Ramos (cell line): ENCODE measurements around the gene HMOX2.

Experiments used
- in situ Hi-C: fragments of 300-500 bp; cut with MboI; formaldehyde crosslinking; loops from one replicate; pipeline ENCODE4 v1.14.3; 2022; ENCODE audit warnings: low sequenced_read_pairs; ENCODE audit not compliant: unreplicated experiment

Gene HMOX2

GRCh38 chr16:4496305-4496704 is 20.1 kb downstream of the HMOX2 start:
- in situ Hi-C loops: no loop called here

- in situ Hi-C loops: no loop called here
Observed at GRCh38 chr16:4498546-4499195, 22.5 kb downstream of the HMOX2 start.

- in situ Hi-C loops: no loop called here
Observed at GRCh38 chr16:4499196-4499555, 23.0 kb downstream of the HMOX2 start.

GRCh38 chr16:4500272-4500671 is 24.1 kb downstream of the HMOX2 start:
- in situ Hi-C loops: no loop called here

GRCh38 chr16:4501071-4501478 is 24.9 kb downstream of the HMOX2 start:
- in situ Hi-C loops: no loop called here

- in situ Hi-C loops: no loop called here
Observed at GRCh38 chr16:4505356-4506147, 29.4 kb downstream of the HMOX2 start.

GRCh38 chr16:4506450-4506849 is 30.3 kb downstream of the HMOX2 start:
- in situ Hi-C loops: no loop called here

- in situ Hi-C loops: no loop called here
Observed at GRCh38 chr16:4507588-4508345, 31.6 kb downstream of the HMOX2 start.

- in situ Hi-C loops: no loop called here
Observed at GRCh38 chr16:4508806-4509205, 32.6 kb downstream of the HMOX2 start.

GRCh38 chr16:4509420-4509819 is 33.2 kb downstream of the HMOX2 start:
- in situ Hi-C loops: no loop called here

- in situ Hi-C loops: loop anchor here (10.0 kb wide), 2 partner anchors 75 to 445 kb away; partner anchors contain the start of gene SEC14L5
Observed at GRCh38 chr16:4510131-4510530, 33.9 kb downstream of the HMOX2 start.

GRCh38 chr16:4510747-4511426 is 34.7 kb downstream of the HMOX2 start:
- in situ Hi-C loops: loop anchor here (10.0 kb wide), 2 partner anchors 74 to 444 kb away; partner anchors contain the start of gene SEC14L5

- in situ Hi-C loops: loop anchor here (10.0 kb wide), 2 partner anchors 73 to 443 kb away; partner anchors contain the start of gene SEC14L5
Observed at GRCh38 chr16:4511441-4512082, 35.4 kb downstream of the HMOX2 start.

GRCh38 chr16:4512473-4512872 is 36.3 kb downstream of the HMOX2 start:
- in situ Hi-C loops: loop anchor here (10.0 kb wide), 2 partner anchors 72 to 442 kb away; partner anchors contain the start of gene SEC14L5

- in situ Hi-C loops: loop anchor here (10.0 kb wide), 2 partner anchors 72 to 442 kb away; partner anchors contain the start of gene SEC14L5
Observed at GRCh38 chr16:4513086-4513860, 37.1 kb downstream of the HMOX2 start.

- in situ Hi-C loops: loop anchor here (10.0 kb wide), 2 partner anchors 71 to 441 kb away; partner anchors contain the start of gene SEC14L5
Observed at GRCh38 chr16:4513881-4514280, 37.7 kb downstream of the HMOX2 start.

GRCh38 chr16:4514606-4515005 is 38.4 kb downstream of the HMOX2 start:
- in situ Hi-C loops: loop anchor here (10.0 kb wide), 2 partner anchors 70 to 440 kb away; partner anchors contain the start of gene SEC14L5

GRCh38 chr16:4515611-4516233 is 39.5 kb downstream of the HMOX2 start:
- in situ Hi-C loops: loop anchor here (10.0 kb wide), 2 partner anchors 69 to 439 kb away; partner anchors contain the start of gene SEC14L5
